GM20431 (cell line): ENCODE results near the gene BMF.
"Not testable (repeated sequence)": the region's sequence is repeated elsewhere in the genome, so short reads cannot be mapped to it uniquely, and the experiment has no call there.

Experiments
- in situ Hi-C: fragments of 300-500 bp; cut with MseI, MboI; formaldehyde crosslinking; loops from one replicate; pipeline ENCODE4 v1.15.0; 2020; ENCODE audit warnings: low sequenced_read_pairs; ENCODE audit not compliant: unreplicated experiment

The BMF gene

GRCh38 chr15:40108855-40109735, at the start of gene BMF:
Gene BMF, minus strand, starts transcription at chr15:40108879. Its CDS starts 2,793 bp downstream, at chr15:40106086.
- in situ Hi-C loops, result no loop called here

GRCh38 chr15:40157778-40158447, 49.2 kb upstream of the BMF start:
- in situ Hi-C loops, result no loop called here

- in situ Hi-C loops, result no loop called here
These were observed 46.7 kb upstream of the BMF start for GRCh38 chr15:40155270-40155910.

- in situ Hi-C loops, result not testable (repeated sequence)
These were observed 46.1 kb upstream of the BMF start for GRCh38 chr15:40154821-40155220.

GRCh38 chr15:40151991-40152390, 43.3 kb upstream of the BMF start:
- in situ Hi-C loops, result no loop called here

GRCh38 chr15:40151499-40151898, 42.8 kb upstream of the BMF start:
- in situ Hi-C loops, result no loop called here

GRCh38 chr15:40150163-40150925, 41.7 kb upstream of the BMF start:
- in situ Hi-C loops, result no loop called here

GRCh38 chr15:40149339-40149738, 40.7 kb upstream of the BMF start:
- in situ Hi-C loops, result no loop called here

GRCh38 chr15:40146037-40146436, 37.4 kb upstream of the BMF start:
- in situ Hi-C loops, result no loop called here

- in situ Hi-C loops, result no loop called here
These were observed 33.7 kb upstream of the BMF start for GRCh38 chr15:40142428-40142827.

- in situ Hi-C loops, result not testable (repeated sequence)
These were observed 29.5 kb upstream of the BMF start for GRCh38 chr15:40138201-40138570.

- in situ Hi-C loops, result no loop called here
These were observed 28.9 kb upstream of the BMF start for GRCh38 chr15:40137303-40138200.

GRCh38 chr15:40136470-40137302, 28.0 kb upstream of the BMF start:
- in situ Hi-C loops, result no loop called here

GRCh38 chr15:40135846-40136450, 27.3 kb upstream of the BMF start:
- in situ Hi-C loops, result not testable (repeated sequence)

- in situ Hi-C loops, result no loop called here
These were observed 26.2 kb upstream of the BMF start for GRCh38 chr15:40134885-40135284.

- in situ Hi-C loops, result no loop called here
These were observed 24.9 kb upstream of the BMF start for GRCh38 chr15:40133544-40133943.

GRCh38 chr15:40130799-40131502, 22.3 kb upstream of the BMF start:
- in situ Hi-C loops, result no loop called here
